DMS53 treated with DMSO at 0.1 percent for 48 hours (cell line): Measurements from ENCODE around the gene SPRY2.
"Not testable (repeated sequence)": the region's sequence is repeated elsewhere in the genome, so short reads cannot be mapped to it uniquely, and the experiment has no call there.

Experiments used
- DNase-seq: peaks from one replicate; lab custom pipeline; 2025; ENCODE audit not compliant: unreplicated experiment; lab: John Stamatoyannopoulos, UW

Gene SPRY2

DNA sequence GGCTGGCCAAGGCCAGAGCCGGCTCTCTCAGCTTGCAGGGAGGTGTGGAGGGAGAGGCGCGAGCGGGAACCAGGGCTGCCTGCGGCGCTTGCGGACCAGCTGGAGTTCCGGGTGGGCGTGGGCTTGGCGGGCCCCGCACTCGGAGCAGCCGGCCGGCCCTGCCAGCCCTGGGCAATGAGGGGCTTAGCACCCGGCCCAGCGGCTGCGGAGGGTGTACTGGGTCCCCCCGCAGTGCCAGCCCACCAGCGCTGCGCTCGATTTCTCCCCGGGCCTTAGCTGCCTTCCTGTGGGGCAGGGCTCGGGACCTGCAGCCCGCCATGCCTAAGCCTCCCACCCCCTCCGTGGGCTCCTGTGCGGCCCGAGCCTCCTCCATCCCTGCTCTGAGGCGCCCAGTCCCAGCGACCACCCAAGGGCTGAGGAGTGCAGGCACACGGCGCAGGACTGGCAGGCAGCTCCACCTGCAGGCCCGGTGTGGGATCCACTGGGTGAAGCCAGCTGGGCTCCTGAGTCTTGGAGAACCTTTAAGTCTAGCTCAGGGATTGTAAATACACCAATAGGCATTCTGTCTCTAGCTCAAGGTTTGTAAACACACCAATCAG, 14.7 kb upstream of the SPRY2 start:
- DNase-seq, result not testable (repeated sequence)

DNA sequence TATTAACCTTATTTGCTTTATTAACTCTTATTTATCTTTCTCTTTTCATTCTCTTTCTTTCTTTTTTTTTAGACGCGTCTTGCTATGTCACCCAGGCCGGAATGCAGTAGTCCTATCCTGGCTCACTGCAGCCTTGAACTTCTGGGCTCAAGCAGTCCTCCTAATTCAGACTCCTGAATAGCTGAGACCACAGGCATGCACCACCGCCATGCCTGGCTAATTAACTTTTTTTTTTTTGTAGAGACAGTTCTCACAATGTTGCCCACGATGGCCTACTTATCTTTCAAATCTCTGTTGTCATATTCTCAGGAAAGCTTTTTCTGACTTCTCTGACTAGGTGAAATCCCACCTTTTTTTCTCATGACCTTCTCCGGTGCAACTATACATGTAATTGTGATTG, 7.8 kb upstream of the SPRY2 start:
- no peak for DNase-seq

DNA sequence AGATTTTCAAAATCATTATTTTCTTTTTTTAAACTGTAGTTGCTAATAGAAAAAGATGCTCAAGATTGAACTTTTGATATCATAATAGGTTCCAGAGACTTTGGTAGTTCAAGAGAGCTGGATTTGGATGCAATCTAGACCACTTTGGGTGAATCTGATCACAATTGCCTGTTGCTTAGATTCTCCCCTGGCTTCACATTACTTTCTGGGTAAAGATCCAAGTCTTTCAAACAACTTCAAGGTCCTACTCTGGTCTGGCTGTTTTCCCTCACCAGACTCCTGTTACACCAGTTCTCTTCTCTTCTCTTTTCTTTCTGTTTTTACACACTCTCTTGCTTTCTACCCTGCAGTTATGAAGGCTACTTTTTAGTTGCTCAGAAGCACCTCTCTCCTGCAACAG, 7.4 kb upstream of the SPRY2 start:
- no peak for DNase-seq

DNA sequence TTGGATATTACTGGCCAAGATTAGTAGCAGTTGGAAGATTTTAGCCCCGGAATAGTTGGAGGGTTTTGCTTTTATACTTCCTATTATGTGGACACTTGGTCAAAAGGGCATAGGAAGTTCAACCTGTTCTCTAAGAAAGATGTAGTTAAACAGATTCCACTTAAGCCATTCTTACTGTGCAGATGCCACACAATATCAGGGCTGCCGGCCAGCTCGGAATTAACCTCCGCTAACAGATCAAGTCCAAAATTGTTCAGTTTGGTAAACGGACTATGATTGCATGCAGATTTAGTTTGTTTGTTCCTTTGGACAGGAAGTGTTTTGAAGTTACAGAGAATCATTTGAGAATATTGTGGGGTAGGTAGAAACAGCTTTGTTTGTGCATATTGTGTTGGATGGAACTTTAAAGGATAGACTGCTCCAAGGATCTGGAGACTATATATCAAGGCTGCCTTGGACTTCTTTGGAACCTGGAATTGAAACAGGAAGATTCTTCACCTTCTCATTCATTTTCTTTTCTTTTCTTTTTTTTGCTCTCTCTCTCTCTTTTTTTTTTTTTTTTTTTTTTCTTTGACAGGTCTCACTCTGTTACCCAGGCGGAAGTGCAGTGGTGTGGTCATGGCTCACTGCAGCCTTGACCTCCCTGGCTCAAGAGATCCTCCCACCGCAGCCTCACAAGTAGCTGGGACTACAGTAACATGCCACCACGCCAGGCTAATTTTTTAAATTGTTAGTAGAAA, 5.0 kb upstream of the SPRY2 start:
- no peak for DNase-seq

DNA sequence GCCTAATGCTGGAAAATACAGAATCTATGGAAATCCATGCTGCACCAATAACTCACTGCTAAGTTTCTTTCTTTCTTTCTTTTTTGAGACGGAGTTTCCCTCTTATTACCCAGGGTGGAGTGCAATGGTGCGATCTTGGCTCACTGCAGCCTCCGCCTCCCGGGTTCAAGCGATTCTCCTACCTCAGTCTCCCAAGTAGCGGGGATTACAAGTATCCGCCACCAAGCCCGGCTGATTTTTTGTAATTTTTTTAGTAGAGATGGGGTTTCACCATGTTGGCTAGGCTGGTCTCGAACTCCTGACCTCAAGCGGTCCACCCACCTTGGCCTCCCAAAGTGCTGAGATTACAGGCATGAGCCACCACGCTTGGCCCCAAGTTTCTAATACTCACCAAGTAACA, 3.1 kb upstream of the SPRY2 start:
- DNase-seq, result not testable (repeated sequence)

DNA sequence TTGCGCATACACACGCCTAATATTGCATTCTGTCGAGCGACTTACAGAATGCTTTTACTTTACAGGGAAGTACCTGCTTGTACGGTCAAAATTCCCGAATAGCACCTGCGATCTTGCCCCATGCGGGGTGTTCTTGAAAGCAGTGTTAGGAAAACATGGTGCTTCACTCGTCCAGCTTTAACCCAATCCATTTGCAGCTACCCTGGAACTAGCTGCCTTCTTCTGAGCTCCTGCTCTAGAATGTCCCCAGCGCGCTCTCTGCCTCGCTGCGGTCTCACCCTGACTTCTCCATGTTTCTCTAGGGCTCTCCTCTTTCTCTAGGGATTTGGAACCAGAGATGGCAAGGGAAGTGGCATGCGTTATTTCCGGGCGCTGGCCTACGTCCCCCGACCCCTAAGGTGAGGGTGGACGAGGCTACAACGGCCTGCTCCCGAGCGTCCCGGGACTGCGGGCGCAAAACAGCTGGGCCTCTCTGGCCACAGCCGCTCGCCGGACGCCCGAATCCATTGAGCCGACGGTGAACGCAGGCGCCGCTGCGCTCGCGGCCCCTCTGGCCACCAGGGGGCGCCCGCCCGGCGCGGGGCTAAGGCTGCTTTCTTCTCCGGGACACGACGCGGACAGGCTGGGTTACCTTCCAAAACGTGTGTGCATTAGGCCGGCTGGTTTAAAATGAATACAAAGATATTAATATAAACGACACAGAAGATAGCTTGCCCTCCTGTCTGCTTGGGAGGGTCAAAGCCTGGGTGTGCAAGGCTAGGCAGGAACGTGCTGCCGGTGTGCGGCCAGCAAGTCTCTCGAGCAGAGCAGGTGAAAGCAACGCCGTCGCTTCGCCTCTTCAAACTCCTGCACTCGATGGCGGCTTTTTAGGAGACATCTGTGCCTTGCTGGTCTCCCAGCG, 1.8 kb upstream of the SPRY2 start:
- DNase-seq, result peak; percentile 8

DNA sequence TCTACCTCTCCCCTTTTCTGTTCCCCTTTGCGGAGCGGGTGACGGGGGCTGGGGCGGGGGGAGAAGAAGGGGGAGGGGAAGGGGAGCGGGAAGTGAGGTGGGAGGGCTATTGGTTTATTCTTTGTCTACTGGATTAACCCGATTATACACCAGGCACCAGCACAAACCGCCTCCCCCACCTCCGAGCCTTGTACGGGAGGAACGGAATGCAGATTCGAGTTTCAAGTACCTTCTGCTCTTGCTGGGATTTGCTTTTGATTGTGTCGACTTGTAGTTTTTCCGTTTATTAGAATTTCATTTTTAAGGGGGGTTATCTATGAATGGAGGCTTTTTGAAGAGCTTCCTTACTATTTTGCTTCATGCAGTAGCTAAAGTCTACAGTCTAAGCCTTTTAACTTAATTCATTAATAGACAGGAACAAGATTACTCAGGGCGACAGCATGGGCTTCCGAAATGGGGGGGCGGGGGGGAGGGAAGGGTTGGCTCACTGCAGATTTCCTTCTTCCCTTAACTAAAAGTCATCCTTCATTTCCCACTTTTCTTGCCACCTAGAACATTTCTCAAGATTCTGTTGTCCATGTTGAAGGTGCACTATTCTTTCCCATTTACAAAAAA, 937 bp upstream of the SPRY2 start:
- DNase-seq, result no peak

DNA sequence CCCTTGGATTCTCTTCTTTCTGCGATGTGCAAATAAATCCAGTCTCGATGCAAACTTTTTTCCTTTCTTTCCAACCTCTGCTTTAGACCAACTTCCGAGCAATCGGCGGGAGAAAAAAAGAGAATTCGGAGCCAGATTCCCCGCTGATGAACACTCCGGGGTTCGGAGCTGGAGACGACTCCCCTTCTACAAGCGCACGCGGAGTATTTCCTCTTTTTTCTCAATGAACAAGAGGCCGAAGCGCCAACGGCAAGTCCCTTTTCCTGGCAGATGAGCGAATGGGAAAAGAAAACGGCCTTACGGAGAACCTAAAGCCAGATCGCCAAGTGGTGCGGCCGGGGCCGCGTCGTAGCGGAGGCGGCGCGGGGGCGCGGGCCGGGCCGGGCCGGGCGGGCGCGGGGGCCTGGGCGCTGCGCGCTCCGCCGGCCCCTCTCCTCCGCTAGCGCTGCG, 250 bp downstream of the SPRY2 start:
- DNase-seq, result no peak

DNA sequence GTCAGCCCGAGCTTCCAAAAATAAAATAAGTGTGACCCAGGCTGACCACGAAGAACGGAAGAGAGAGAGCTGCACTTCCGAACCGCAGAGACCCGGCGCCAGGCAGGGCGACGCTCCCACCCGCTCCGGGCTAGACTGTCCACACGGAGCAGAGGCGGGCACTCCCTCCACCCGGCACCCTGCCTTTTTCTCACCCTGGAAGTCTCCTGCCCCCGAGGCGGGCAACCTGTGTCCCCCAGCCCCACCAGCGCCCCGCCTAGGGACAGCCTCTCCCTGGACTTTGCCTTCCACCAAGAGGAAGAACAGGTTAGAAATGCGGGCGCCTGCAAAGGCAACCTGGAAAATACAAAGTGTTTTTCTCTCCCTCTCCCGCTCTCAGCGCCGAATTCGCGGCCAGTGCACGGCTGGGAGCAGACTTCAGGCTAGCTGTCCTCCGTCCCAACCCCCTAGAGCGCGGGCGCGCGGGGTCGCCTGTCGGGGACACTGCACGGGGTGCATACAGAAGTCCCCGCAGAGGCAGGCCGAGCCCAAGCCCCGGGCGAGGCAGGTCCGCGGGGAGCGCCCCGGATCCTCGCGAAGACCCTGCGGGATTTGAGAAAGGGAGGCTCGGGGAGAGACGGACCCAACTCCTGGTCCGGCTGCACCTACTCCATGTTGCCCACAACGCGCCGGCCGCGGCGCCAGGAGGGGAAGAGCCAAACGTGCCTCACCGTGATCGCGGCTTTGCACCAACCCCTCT, 845 bp downstream of the SPRY2 start:
- peak; percentile 10 for DNase-seq

DNA sequence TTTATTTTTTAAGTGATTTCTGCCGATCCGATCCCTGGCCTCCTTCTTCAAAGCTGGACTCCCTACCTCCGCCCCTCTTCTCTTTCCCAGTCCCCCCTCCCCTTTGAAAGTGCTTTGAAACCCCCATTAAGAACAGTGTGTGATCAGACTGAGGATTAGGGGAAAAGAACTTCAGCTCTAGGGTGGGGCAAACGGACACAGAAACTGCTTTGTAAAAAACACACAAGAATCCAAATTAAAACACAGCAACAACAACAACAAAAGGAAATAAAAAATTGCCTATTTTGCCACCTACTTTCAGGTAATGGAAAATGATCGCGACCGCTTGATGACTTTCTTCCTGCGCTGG, 1.4 kb downstream of the SPRY2 start:
- no peak for DNase-seq

DNA sequence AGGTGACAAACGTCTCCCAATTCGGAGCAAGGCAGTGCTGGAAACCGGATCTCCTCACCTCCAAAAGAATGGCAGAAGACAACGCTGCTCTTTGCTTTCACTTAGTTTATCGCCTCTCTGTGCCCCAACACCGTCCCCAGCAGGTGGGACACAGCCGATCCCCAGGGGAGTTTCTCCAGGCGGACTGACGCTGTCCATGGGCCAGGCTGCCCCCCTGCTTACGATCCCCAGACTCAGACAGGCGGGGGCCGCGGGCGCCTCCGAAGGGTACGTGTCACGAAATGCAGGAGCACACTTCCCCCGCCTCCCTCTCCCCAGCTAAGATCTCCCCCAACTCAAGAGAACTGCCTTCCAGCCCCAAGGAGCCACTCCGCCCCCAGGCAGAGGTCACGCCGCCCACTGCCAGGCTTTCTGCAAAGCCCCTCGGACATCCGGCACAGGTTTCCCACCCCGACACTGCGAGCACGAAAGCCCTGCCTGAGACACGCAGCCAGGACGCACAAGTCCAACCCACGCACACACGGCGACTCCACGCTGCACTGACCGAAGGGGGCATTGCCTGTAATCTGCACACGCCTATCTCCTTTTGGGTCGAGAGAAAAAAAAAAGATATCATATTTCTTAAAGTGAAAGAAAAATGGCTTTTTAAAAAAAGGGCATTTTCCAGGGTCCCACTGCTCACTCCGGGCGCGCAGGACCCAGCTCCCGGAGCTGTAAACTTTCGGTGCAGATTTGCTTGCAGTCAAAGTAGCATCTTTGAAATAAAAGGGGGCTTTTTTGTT, 2.0 kb downstream of the SPRY2 start:
- no peak for DNase-seq

DNA sequence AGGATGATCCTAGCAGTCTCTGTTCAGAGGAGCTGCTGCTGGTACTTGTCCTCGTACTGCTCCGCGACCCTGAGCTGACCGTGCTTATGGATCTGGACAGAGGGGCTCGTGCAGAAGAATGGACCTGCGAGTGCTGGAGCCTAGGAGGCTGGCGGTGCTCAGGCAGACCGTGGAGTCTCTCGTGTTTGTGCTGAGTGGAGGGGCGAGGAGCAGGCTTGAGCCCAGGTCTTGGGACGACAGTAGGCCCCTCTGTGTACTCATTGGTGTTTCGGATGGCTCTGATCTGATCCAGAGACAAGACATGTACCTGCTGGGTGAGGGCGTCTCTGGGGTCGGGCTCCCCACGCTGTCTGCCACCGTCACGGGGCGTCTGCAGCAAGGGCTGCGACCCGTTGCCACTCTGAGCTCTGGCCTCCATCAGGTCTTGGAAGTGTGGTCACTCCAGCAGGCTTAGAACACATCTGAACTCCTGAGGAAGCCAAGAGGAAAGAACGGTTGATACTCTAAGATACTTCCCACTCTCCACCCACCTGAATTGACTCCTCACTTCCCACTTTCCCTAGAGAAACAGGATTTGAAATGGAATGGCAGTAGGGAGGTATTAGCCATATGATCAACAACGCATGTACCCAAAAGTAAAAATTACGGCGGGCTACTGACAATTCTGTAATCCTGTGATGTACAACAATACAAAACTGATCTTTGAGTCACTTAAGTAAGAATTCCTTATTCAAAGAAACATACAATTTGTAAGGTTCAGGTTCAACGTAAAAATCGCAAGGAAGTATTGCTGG, 3.4 kb downstream of the SPRY2 start:
- no peak for DNase-seq

DNA sequence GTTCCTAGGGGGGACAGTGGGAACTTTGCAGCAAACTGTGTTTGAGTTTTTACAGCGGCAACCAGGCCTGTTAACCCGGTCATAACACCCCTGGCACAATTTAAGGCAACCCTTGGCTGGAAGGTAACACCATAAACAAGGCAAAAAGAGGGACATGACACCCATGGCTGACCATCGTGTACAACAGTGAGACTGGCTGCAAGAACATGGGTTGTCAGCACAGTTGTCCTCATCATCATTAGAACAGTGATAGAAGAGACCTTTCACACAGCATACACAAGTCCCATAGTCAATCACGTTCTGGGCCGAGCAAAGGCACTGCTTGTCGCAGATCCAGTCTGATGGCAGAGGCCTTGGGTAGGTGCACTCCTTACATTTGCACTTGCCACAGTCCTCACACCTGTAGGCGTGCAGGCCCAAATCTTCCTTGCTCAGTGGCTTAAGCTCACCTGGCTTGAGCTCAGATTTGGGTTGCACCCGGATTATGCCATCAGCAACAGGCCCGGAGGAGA, 4.1 kb downstream of the SPRY2 start:
- DNase-seq, result no peak

DNA sequence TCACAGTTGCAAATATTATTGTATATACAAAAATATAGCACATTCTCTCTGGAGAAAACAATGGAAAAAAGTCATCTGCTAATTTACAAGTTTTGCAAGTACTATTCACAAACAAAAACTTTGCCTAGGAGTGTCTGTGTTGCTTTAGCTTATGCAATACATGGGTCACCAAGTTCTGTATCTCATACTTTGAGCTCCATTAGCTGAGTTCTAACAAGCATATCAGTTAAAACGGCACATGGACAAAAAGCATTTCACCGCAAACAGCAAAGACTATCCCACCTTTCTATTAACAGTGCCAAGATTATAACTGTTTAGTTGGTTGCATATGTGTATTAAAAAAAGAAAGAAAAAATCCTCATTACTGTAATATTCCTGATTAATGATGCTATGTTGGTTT, 4.6 kb downstream of the SPRY2 start:
- no peak for DNase-seq

DNA sequence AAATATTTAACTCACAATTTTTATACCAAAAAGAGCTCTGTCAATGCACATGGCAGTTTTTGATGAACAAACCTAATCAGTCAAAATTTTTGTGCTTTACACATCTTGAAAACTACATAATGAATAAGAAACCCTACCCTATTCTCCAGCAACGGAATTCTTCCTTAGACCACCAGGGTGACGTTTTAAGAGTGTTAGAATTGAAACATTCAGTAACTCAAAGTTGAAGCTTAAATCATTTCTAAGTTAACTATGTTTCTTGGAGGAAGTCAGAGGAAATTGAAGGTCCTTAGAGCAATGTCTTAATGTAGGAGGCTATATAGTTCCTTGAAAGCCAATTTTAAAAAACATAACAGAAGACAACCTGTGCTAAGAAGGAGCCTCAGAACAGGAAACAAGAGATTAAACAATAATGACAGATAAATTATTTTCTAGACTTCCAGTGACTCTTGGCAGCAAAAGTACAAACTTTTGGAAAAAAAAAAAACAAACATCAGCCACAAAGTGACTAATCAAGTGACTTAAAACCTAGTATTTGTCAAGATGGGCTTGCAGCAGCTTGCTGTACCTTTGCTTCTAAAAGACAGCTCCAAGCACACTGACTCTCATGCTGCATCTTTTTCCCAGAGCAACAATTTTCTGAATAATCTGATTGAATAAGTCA, 6.2 kb downstream of the SPRY2 start:
- no peak for DNase-seq

DNA sequence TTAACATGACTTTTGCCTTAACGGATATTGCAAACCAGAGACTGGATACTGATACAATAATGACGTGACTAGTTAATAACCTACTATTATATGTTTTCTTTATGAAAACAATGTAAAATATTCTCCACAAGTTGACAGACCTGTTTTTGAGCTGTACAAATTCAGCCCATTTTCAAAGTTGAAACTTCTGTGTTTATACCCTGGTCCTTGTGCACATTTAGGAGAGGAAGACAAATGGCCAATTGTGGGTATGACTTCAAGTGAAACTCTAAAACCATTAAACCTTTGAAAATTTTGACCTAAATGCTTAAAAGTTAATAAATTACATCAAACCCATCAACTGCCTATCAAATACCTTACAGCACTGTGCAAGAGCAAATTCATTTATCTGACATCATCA, 8.9 kb downstream of the SPRY2 start:
- no peak for DNase-seq

DNA sequence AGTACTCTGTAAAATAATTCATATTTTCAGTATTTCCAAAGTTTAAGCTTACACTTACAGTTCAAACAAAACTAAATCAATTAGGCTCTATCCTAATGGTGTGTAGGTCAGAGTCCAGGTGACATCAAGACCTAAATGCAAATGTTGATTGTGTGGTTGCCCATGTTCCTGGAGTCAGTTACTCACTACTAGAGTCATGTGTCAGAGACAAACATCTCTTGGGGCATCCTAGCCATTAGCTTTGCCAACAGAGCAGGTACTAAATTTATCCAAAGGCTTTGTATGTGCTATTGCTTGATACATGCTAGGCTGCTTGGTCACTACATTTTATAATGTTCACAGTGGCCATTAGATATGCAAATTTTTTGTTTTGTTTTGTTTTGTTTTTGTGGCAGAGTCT, 11.7 kb downstream of the SPRY2 start:
- DNase-seq, result no peak

DNA sequence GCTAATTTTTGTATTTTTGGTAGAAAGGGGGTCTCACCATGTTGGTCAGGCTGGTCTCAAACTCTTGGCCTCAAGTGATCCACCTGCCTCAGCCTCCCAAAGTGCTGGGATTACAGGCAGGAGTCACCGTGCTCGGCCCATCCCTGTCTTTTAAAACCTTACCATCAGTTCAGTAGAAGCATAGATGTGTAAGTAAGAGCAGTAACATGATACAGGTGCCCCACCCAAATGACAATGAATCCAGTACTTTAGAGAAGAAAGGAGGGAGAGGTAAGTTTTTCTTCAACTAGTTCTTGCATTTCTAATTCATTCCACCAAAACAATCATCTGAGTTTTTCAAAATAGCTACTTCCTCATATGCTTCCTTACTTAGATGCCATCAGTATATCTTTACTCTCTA, 21.9 kb downstream of the SPRY2 start:
- no peak for DNase-seq
